ENCODE results near the gene CDH5. TPM values are rescaled to one million over a fixed set of nuclear protein-coding genes. Genes with fewer than 3 reads are reported as not detected.

The CDH5 gene
- total RNA-seq, 1 experiment from 2014 or later, result not detected

Other genes starting within 250 kb of the CDH5 start
- gene BEAN1, start 60.6 kb downstream of the CDH5 start, total RNA-seq (2014; rRNA removed; shearing (Covaris generic)), result 0.42 and 0.46 TPM in 2 replicates
- gene TK2, start 183.4 kb downstream of the CDH5 start, total RNA-seq (2014; rRNA removed; shearing (Covaris generic)), result 18.0 and 25.0 TPM in 2 replicates
- gene CKLF, start 185.9 kb downstream of the CDH5 start, total RNA-seq (2014; rRNA removed; shearing (Covaris generic)), result 162 and 176 TPM in 2 replicates
- 1.7 and 3.2 TPM in 2 replicates for gene CMTM1, start 199.7 kb downstream of the CDH5 start, total RNA-seq (2014; rRNA removed; shearing (Covaris generic))
- not detected in 2 replicates for gene CMTM2, start 212.8 kb downstream of the CDH5 start, total RNA-seq (2014; rRNA removed; shearing (Covaris generic))
- 35.6 and 35.7 TPM in 2 replicates for gene CMTM3, start 238.0 kb downstream of the CDH5 start, total RNA-seq (2014; rRNA removed; shearing (Covaris generic))